ENCODE measurements around the gene SH2D3C.

DNA sequence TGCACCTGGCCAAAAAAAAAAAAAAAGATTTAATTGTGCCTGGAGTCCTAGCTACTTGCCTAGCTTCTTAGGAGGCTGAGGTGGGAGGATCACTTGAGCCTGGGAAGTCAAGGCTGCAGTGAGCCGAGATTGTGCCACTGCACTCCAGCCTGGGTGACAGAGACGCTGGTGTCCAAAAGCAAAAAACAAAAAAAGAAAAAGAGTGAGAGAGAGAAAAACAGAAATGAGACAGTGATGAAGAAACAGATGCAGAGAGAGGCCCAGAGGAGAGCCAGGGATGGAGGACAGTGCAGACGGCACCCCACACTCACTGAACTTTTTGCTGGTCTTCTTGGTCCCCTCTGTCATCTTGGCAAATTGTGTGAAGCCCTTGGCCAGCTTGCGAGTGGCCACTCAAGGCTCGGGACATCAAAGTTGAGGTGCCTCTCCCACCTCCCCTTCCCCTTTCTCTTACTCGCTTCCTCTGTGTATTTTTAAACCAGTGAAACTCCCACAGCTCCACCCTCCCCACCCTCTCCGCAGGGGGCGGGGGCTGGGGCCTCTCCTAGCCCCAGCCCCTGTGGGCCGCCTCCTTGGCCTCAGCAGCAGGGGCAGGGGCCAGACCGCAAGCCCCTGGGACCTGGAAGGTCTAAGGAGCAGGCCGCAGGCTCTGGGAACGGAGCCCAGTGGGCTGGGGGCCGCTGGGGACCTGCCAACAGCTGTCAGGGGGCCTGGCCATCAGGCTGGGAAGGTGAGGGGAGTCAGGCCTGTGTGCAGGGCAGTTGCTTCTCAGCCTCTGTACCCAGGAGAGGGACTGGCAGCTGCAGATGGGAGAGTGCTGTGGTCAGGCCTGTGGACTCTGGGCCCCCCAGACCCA, at the start of gene SH2D3C:
- TF ChIP-seq, protein P1, sequence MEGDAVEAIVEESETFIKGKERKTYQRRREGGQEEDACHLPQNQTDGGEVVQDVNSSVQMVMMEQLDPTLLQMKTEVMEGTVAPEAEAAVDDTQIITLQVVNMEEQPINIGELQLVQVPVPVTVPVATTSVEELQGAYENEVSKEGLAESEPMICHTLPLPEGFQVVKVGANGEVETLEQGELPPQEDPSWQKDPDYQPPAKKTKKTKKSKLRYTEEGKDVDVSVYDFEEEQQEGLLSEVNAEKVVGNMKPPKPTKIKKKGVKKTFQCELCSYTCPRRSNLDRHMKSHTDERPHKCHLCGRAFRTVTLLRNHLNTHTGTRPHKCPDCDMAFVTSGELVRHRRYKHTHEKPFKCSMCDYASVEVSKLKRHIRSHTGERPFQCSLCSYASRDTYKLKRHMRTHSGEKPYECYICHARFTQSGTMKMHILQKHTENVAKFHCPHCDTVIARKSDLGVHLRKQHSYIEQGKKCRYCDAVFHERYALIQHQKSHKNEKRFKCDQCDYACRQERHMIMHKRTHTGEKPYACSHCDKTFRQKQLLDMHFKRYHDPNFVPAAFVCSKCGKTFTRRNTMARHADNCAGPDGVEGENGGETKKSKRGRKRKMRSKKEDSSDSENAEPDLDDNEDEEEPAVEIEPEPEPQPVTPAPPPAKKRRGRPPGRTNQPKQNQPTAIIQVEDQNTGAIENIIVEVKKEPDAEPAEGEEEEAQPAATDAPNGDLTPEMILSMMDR (IDR thresholded peaks at IDR 0.05; ENCODE audit: low read length), result no peak
- no peak for TF ChIP-seq EZH2 (optimal IDR thresholded peaks at IDR 0.05; ENCODE audit: low read depth, low read length)
- no peak for TF ChIP-seq EZH2phosphoT487 (IDR thresholded peaks at IDR 0.05; ENCODE audit: low read length)
